Heart left ventricle (tissue), 13 donors: ENCODE data around the gene NANS.

ENCODE experiments used
- CTCF ChIP-seq, 12 donors: fragments of 200-600 bp; sonication (generic) in 4 of 12; IDR thresholded peaks; one replicate each; pipeline versions ENCODE4 v1.5.0 to v1.8.0; 2018 to 2022; ENCODE audit warnings: antibody characterized with exemption in 12 of 12, mild to moderate bottlenecking in 5 of 12
- POLR2A ChIP-seq, 2 donors: fragments of 450-650 bp; IDR thresholded peaks; one replicate each; pipeline ENCODE4 v1.6.1; 2017; ENCODE audit warnings: antibody characterized with exemption in 2 of 2, mild to moderate bottlenecking in 2 of 2, moderate library complexity in 2 of 2
- donor health status: ischemic (EF 13 %, LVEDD 7.1; RV severe dilation, severe dysfunction).
- donor health status: DM: no; HTN: yes; CAD: no.
- donor health status: DM: no; HTN: no; CAD: no.
- donor health status: ischemic (EF 25% LVEDD 6.9; RV normal size, moderate dysfunction).
- donor health status: ischemic (EF 25% LVEDD 5.7; RV mildly dilated, moderate dysfunction).
- donor health status: ischemic (EF 35%, LVEDD 5.7; RV mildly dilated, moderate dysfunction).
- donor health status: nonischemic (EF 11% LVEDD 7.7; RV severe dilation, severe dysfunction).
- donor health status: DM: yes; HTN: yes; CAD: no.
- donor health status: PGD.
- donor health status: ischemic (EF 29% LVEDD 5.4; RV normal size, mild dysfunction).
- donor health status: nonischemic (EF 23%, LVEDD 6.1; RV moderate dilation, normal function).

DNA sequence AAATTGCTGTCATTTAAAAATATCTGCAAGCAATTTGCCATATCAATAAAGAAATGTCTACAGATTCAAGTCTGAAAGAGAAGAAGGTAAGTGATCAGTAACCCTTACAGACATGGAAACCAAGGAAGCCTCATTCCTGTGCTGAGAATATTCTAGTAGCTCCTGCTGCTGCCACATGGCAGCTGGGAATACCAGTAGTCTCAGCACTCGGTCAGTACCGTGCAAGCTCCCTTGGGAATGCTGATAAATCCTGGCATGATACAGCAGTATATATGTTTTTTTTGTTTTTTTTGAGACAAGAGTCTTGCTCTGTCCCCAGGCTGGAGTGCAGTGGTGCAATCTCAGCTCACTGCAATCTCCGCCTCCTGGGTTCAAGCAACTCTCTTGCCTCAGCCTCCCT, 27.9 kb downstream of the NANS start:
- TF ChIP-seq CTCF (IDR thresholded peaks at IDR 0.05) (no peak), POLR2A (IDR thresholded peaks at IDR 0.05) (no peak)
